NB4 (cell line): ENCODE results near the gene SH3RF2.
A peak's percentile ranks its signal among the peaks of the same experiment; 100 is the strongest.
"Not testable (repeated sequence)": the region's sequence is repeated elsewhere in the genome, so short reads cannot be mapped to it uniquely, and the experiment has no call there.

Source experiments
- DNase-seq: peaks from one replicate; pipeline ENCODE4 v3.0.0; 2010; ENCODE audit warnings: low read depth
- H3K4me3 ChIP-seq: one replicate; pipeline ENCODE4 v1.5.1; 2011; ENCODE audit warnings: mild to moderate bottlenecking, low read depth, low read length, moderate library complexity
- MYC ChIP-seq: IDR thresholded peaks from 2 replicates; pipeline ENCODE4 v1.6.1; 2011; ENCODE audit warnings: low read depth, low read length
- POLR2A ChIP-seq: IDR thresholded peaks from 2 replicates; pipeline ENCODE4 v1.6.1; 2011; ENCODE audit warnings: mild to moderate bottlenecking; ENCODE audit not compliant: insufficient read length; ENCODE audit errors: extremely low read depth
- TF ChIP-seq, protein P1 (sequence below): IDR thresholded peaks from 2 replicates; pipeline ENCODE4 v1.6.1; 2011; ENCODE audit warnings: low read depth, low read length
- TF ChIP-seq, protein P2 (sequence below): IDR thresholded peaks from one replicate; pipeline ENCODE4 v1.5.1; 2012; ENCODE audit warnings: low read depth, low read length

Gene SH3RF2

DNA sequence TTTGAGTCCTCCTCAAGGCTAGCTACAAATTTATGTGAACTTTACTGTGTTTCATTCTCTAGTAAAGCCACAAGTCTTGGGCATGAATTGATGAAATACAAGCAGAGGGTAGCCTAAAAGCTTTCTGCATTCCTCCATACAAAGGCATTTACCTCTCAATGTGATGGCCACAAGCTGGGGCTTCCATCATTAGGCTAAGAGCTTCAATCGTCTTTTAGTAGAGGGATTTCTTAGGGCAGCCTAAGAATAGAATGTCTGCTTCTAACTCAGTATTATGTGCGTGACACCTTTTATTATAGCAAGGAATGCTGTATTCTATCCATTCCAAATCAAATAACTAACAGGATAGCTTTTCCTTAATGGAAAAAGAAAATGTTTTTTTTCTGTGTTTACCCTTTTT, 165.3 kb downstream of the SH3RF2 start:
- no peak for TF ChIP-seq MYC
- TF ChIP-seq, protein P1, sequence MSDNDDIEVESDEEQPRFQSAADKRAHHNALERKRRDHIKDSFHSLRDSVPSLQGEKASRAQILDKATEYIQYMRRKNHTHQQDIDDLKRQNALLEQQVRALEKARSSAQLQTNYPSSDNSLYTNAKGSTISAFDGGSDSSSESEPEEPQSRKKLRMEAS: no peak
- TF ChIP-seq, protein P2, sequence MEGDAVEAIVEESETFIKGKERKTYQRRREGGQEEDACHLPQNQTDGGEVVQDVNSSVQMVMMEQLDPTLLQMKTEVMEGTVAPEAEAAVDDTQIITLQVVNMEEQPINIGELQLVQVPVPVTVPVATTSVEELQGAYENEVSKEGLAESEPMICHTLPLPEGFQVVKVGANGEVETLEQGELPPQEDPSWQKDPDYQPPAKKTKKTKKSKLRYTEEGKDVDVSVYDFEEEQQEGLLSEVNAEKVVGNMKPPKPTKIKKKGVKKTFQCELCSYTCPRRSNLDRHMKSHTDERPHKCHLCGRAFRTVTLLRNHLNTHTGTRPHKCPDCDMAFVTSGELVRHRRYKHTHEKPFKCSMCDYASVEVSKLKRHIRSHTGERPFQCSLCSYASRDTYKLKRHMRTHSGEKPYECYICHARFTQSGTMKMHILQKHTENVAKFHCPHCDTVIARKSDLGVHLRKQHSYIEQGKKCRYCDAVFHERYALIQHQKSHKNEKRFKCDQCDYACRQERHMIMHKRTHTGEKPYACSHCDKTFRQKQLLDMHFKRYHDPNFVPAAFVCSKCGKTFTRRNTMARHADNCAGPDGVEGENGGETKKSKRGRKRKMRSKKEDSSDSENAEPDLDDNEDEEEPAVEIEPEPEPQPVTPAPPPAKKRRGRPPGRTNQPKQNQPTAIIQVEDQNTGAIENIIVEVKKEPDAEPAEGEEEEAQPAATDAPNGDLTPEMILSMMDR: no peak
- no peak for TF ChIP-seq POLR2A
- H3K4me3 ChIP-seq: no peak overlapping the region
- no peak for DNase-seq

DNA sequence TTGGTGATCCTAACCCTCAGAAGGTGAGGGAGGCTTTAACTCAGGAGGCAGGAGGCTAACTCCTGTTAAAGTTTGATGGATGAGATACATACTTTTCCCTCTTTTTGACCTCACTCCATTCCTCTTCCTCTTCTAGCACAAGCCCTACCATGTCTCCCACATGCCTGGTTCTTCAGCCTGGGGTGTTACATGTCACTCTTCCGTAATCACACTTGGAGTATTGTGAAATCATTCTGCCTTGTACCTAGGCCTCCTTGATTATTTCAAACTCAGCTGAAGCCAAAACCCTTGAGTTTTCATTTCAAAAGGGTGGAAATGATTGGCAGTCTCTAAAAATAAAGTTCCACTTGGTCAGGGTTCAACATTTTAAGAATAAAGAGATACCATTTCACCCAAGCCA, 167.2 kb downstream of the SH3RF2 start:
- DNase-seq: peak; percentile 36
- TF ChIP-seq MYC (no peak), POLR2A (no peak)
- TF ChIP-seq, protein P2: no peak
- TF ChIP-seq, protein P1: no peak
- H3K4me3 ChIP-seq: no peak overlapping the region

DNA sequence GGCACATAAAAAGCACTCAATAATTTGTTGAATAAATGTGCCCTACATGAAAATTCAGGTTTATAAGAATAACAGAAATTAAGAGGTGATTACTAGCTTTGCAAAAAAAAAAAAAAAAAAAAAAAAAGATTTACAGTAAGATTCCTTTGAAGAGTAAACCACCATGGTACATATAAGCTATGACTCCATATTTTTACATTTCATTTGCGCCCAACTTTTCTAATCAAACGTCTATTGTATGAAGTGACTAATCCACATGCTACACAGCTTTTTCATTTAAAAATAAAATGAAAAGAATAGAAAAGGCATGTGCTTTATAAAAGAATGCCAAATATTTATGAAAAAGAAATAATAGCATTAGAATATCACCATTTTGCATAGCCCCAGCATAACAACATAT, 169.1 kb downstream of the SH3RF2 start, which contains the start of gene PLAC8L1:
Gene PLAC8L1, minus strand, starts transcription at position 101 of the 400 bp plus-strand sequence. CDS start 1,266 bp downstream, outside the sequence.
- DNase-seq: no peak
- H3K4me3 ChIP-seq: no peak within 1 kb of the TSS
- TF ChIP-seq, protein P1: no peak
- TF ChIP-seq, protein P2: no peak
- TF ChIP-seq POLR2A (no peak), MYC (no peak)

DNA sequence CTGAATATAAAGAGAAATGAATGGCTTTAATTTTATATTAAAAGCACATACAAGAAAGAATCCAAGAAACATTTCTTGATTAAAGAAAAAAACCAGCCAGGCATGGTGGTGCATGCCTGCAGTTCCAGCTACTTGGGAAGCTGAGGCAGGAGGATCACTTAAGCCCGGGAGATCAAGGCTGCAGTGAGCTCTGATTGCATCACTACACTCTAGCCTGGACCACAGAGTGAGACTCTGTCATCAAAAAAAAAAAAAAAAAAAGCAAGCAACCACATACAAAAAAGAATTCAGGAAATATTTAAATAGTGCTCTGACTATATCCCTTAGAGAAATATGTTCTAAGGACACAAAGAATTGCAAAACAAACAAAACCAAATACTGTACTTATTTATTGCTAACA, 171.5 kb downstream of the SH3RF2 start:
- TF ChIP-seq, protein P2: no peak
- TF ChIP-seq MYC: no peak
- TF ChIP-seq POLR2A: no peak
- TF ChIP-seq, protein P1: no peak
- H3K4me3 ChIP-seq: no peak overlapping the region
- no peak for DNase-seq

DNA sequence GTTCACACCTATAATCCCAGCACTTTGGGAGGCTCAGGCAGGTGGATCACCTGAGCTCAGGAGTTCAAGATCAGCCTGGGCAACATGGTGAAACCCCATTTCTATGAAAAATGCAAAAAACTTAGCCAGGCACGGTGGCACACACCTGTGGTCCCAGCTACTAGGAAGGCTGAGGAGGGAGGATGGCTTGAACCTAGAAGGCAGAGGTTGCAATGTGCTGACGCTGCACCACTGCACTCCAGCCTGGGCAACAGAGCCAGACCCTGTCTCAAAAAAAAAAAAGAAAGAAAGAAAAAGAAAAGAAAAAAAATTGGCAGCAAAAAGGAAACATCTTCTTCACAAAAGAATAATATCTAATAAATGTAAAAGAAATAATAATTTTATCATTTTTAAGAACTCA, 172.5 kb downstream of the SH3RF2 start:
- H3K4me3 ChIP-seq, DNase-seq: not testable (repeated sequence)

DNA sequence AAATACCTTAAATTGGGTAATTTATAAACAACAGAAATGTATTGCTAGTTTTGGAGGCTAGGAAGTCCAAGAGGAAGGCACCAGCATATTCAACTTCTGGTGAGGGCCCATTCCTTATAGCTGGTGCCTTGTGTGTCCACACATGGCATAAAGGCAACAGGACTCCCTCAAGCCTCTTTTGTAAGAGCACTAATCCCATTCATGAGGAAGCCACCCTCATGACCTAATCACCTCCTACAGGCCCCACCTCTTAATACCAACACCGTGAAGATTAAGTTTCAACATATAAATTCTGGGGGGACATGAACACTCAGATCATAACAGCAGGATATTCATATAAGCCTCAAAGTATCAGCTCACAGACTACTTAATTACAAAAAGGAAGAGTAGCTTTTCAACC, 173.0 kb downstream of the SH3RF2 start:
- TF ChIP-seq, protein P1: no peak
- TF ChIP-seq POLR2A (no peak), MYC (no peak)
- TF ChIP-seq, protein P2: no peak
- peak; percentile 4 for DNase-seq
- H3K4me3 ChIP-seq: no peak overlapping the region
